ENCODE measurements around the gene TRIM56. TPM values are rescaled to one million over a fixed set of nuclear protein-coding genes. Genes with fewer than 3 reads are reported as not detected.
"Not testable (repeated sequence)": the region's sequence is repeated elsewhere in the genome, so short reads cannot be mapped to it uniquely, and the experiment has no call there.

The TRIM56 gene
- total RNA-seq, 1 donor from 2014 or later = 10.1 TPM

GRCh38 chr7:101092266-101092905, 7.1 kb downstream of the TRIM56 start:
- not testable (repeated sequence) for DNase-seq

- DNase-seq = peak; percentile 64
Measured at GRCh38 chr7:101093906-101094305, 8.6 kb downstream of the TRIM56 start.

GRCh38 chr7:101094376-101094775, 9.1 kb downstream of the TRIM56 start:
- no peak for DNase-seq

- DNase-seq = no peak
Measured at GRCh38 chr7:101094791-101095375, 9.6 kb downstream of the TRIM56 start.

- DNase-seq = no peak
Measured at GRCh38 chr7:101096331-101096956, 11.2 kb downstream of the TRIM56 start.

GRCh38 chr7:101096957-101097347, 11.7 kb downstream of the TRIM56 start:
- no peak for DNase-seq

- DNase-seq = no peak
Measured at GRCh38 chr7:101097561-101097960, 12.3 kb downstream of the TRIM56 start.

GRCh38 chr7:101099969-101100781, 14.9 kb downstream of the TRIM56 start:
- DNase-seq = peak; percentile 83

GRCh38 chr7:101100858-101101847, 15.9 kb downstream of the TRIM56 start:
- DNase-seq = no peak

- no peak for DNase-seq
Measured at GRCh38 chr7:101102026-101102425, 16.7 kb downstream of the TRIM56 start.

GRCh38 chr7:101103701-101104100, 18.4 kb downstream of the TRIM56 start:
- DNase-seq = not testable (repeated sequence)

- DNase-seq = no peak
Measured at GRCh38 chr7:101104193-101104713, 19.0 kb downstream of the TRIM56 start.

GRCh38 chr7:101104799-101105198, 19.5 kb downstream of the TRIM56 start:
- DNase-seq = no peak

- not testable (repeated sequence) for DNase-seq
Measured at GRCh38 chr7:101105248-101105647, 20.0 kb downstream of the TRIM56 start.

GRCh38 chr7:101106386-101106785, 21.1 kb downstream of the TRIM56 start:
- DNase-seq = no peak

GRCh38 chr7:101108330-101108857, 23.1 kb downstream of the TRIM56 start:
- no peak for DNase-seq

GRCh38 chr7:101108961-101109360, 23.7 kb downstream of the TRIM56 start:
- DNase-seq = no peak

GRCh38 chr7:101109368-101109767, 24.1 kb downstream of the TRIM56 start:
- no peak for DNase-seq

GRCh38 chr7:101111261-101111660, 26.0 kb downstream of the TRIM56 start:
- DNase-seq = no peak

- no peak for DNase-seq
Measured at GRCh38 chr7:101112233-101112632, 27.0 kb downstream of the TRIM56 start.

- DNase-seq = not testable (repeated sequence)
Measured at GRCh38 chr7:101113140-101113539, 27.9 kb downstream of the TRIM56 start.
